22Rv1 (cell line): ENCODE data around the gene SYCP1.

Source experiments
- CTCF ChIP-seq: fragments of 450-650 bp; IDR thresholded peaks from 2 replicates; pipeline ENCODE4 v1.5.1; 2017; ENCODE audit warnings: mild to moderate bottlenecking
- ZFX ChIP-seq: fragments of 450-650 bp; IDR thresholded peaks from 2 replicates; pipeline ENCODE4 v1.6.1; 2017; ENCODE audit warnings: antibody characterized with exemption, borderline replicate concordance

DNA sequence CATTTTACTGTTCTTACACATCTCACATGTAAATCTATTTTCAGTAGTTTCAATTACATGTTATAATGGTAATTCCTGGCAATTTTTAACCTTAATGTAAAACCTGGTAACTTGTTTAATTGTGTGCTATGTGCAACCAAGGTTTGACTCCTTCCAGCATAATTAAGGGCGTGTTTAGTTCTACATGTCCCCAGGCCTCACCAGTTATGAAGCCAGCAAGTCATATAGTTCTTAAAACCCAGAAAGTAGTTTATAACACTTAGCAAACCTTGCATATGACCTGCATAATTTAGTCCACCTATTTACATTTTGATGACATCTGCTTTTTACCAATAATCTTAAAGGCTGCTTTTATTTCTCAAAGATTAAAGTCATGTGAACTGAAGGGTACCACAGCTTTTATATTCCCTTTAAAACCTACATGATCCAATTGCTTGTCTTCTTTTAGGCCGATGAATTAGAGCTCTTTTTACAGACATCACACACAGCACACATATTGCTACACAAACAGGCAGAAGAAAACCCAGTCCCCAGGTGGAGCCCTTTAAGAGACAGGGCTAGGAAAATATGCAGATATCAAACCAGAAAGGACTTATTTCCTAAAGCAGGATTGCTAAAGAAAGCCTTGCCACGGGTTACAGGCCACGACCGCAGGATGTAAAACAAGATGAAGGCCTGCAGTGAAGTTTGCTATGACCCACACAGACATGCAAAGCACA, 23.2 kb upstream of the SYCP1 start:
- no peak for TF ChIP-seq CTCF
- TF ChIP-seq ZFX = no peak
